HG02623 (cell line): Measurements from ENCODE around the gene PIP4K2A.
"Not testable (repeated sequence)": the region's sequence is repeated elsewhere in the genome, so short reads cannot be mapped to it uniquely, and the experiment has no call there.

ENCODE experiments used
- ATAC-seq: cut with Tn5 transposase; IDR thresholded peaks from one replicate; pipeline ENCODE4 v1.9.1; 2021; ENCODE audit warnings: moderate library complexity; ENCODE audit not compliant: unreplicated experiment

Gene PIP4K2A

DNA sequence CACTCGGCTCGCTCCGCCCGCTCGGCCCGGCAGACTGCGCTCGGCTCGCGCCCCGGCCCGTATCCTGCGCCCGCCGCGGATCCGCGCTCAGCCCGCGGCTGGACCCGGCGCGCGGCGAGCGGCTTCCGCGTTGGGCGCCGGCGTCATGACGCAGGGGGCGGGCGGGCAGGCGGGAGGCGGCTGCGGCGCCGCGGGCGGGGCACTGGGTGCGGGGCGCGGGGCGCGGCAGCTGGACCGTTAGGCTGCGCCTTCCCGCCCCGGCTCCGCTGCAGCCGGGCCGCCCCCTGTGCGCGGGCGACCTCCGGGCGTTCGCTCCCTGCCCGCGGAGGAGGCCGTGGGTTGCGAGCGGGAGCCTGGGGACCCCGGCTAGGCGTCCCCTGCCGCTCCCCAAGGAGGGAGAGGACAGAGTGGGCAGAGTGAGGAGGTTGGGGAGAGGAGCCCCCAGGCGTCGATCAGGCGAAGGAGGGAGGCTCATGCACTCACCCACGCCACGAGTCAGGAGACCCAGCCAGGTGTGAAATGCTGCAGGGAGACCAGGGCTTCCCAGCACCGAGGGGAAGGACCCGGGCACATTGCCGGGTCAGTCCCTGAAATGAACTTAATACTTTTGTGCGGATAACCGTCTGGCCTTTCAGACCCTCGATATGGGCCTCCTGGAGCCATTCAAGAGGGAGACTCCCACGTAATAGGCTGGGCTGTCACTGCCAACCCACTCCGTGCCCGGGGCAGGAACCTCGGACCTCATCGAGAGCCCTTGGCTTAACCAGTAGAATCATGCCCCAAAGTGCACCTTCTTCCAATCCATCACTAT lies at the start of gene PIP4K2A:
Gene PIP4K2A (minus strand): TSS at position 100 of the 811 bp plus-strand sequence. CDS start 252 bp downstream, outside the sequence.
- ATAC-seq = peak; percentile 68

DNA sequence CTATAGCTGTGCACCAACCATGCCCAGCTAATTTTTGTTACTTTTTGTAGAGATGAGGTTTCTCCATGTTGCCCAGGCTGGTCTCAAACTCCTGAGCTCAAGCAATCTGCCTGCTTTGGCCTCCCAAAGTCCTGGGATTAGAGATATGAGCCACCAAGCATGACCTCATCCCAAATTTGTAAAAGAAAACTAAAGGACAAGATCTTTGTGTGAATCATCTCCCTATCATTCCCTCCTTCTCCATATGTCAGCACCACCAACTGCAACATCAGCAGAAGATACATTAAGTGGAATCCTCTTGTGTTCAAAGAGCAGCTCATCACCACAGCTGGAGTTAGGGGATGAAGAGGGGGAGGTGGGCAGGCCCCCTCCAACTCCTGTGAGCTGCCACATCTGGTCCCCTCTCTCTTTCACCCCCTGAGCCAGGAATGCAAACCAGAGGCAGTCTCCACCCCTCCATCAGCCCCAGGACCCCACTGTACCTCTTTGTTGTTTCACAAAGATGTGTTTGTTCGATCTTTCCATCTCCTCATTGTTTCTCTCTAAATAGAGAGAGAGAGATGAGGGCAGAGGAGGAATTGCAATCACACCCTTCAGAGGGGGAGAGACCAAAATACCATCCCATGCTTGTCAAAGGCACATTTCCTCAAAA lies 47.3 kb upstream of the PIP4K2A start:
- ATAC-seq = no peak

DNA sequence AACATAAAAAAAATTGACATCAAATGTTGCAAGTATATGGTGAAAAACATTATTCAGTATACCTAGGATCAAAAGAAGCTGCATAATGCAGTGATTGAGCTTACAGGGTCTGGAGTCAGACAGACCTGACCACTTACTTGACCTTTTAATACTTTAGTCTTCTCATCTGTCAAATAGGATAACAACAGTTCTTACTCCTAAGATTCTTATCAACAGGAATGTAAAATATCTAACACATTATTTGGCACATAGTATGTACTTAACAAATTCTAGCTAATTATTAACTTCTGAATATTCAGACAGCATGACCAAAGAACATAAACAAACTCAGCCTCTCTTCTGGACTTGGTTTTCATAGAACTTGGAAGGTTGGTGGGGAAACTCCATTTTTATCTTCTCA lies 45.6 kb upstream of the PIP4K2A start:
- ATAC-seq = no peak

DNA sequence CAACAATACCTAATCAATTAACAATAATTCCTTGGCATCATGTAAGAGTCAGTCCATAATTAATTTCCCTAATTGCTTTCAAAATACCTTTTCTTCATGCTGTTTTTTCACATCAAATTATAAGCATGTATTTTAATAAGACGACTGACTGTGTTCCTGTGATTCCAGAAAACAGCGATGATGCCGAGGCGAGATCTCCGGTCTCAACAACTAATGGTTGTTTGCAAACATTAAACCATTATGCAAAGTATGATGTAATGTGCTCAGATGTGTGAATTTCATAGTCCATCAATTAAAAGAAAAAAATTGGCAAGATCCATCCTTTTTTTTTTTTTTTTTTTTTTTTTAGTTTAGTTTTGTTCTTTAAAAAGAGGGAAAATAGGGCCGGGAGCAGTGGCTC lies 44.5 kb upstream of the PIP4K2A start:
- ATAC-seq = no peak

DNA sequence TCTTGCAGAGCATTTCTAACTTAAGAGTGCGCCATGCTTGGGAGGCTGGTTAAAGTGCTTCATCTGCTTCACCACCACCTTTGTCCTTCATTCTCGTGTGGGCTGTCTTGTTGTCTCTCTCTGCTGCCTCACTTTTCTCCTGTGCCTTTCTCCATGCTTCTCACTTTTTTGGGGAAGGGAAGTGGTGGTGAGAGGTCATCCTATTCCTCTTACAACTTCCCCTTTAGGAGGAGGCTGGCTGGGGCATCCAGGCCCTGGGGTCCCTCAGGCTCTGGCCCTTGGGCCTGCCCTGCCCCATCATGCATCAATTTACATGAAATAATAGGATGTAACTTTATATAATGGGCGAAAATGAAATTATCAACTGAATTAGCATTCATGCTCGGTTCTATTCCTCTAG lies 39.9 kb upstream of the PIP4K2A start:
- ATAC-seq = no peak

DNA sequence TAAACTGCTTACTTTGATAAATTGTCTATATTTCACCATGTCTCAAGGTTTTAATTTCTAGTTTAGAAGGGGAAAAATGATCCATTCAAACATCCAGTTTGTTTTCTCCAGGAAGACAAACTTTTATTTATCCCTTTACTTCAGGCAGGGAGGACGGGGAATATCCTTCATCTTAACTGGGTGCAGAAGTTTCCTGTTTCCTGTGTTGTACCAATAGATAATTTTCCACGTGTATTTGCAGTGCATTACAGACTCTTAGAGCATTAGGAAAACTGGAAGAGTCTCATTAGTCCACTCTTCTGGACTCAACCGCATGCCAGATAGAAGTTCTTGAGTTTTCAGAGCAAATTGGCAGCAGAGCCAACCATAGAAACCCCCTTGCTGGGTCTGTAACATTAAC lies 39.4 kb upstream of the PIP4K2A start:
- no peak for ATAC-seq

DNA sequence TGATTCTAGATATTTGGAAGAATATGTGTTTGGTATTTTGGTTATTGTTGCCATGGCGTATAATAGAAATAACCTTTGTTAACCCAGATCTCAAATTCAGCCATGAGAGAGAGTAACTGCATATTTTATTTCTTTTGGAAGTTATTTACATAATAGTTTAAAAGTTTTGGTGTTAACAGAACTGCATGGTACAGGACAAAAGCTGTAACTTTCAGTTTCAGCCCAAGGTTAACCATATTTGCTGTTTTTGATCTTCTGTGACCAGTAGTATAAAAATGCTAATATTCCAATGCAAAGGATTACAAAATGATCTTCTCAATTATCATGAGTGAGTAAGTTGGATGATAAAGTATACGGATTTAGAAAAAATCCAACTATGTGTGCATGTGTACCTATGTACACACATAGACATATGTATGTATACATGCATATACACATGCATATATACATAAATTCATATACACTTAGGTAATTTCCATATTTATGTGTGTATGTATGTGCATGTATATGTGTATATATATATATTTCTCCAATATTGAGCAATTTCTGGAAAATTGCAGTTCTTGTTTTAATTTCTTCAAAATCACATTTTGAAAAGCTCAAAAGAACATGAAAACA lies 38.0 kb upstream of the PIP4K2A start:
- ATAC-seq = no peak

DNA sequence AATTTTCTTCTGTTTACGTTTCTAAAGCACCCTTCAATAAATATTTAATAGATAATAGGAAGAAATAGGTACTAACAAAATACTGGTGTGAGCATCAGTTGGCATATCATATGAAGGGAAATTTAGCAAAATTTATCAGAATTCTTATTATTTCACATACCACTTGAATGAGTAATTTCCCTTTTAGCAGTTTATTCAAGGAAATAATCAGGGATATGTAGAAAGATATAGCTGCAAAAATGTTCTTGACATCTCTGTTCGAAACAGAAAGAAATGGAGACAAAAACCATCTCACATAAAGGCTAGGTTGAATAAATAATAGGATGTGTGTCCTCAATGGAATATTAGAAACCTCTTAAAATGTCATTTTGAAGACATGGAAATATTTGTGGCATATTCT lies 35.8 kb upstream of the PIP4K2A start:
- no peak for ATAC-seq

DNA sequence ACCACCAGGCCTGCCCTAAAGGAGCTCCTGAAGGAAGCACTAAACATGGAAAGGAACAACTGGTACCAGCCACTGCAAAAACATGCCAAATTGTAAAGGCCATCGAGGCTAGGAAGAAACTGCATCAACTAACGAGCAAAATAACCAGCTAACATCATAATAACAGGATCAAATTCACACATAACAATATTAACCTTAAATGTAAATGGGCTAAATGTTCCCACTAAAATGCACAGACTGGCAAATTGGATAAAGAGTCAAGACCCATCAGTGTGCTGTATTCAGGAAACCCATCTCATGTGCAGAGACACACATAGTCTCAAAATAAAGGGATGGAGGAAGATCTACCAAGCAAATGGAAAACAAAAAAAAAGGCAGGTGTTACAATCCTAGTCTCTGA lies 30.5 kb upstream of the PIP4K2A start:
- ATAC-seq = not testable (repeated sequence)

DNA sequence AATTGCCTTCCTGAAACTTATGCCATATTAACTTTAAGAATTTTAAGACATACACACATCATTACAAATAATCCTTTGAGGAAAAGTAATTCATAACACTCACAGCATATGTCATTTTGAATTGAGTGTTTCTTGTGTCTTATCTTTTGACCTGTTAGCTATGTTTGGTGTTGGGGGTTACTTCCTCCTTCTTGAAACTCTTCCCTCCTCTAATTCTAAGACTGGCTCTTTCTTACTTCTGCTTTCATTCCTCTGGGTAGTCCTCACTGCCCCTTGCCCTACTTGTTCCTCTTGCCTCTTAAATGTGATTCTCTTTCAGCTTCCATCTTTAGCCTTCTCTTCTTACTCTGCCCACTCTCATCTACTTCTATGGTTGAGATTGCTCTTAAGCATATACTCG lies 28.3 kb upstream of the PIP4K2A start:
- peak; percentile 96 for ATAC-seq

DNA sequence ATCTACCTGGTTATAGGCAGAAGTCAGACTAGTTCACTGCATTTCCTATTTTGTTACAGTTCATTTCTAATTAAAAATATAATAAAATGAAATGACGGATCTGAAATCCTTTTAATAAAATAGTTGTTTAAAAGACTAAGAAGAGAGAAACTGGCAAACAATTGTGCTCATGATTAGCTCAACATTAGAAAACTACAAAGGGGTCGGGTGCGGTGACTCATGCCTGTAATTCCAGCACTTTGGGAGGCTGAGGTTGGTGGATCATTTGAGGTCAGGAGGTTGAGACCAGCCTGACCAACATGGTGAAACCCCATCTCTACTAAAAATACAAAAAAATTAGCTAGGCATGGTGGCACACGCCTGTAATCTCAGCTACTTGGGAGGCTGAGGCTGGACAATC lies 27.3 kb upstream of the PIP4K2A start:
- ATAC-seq = not testable (repeated sequence)

DNA sequence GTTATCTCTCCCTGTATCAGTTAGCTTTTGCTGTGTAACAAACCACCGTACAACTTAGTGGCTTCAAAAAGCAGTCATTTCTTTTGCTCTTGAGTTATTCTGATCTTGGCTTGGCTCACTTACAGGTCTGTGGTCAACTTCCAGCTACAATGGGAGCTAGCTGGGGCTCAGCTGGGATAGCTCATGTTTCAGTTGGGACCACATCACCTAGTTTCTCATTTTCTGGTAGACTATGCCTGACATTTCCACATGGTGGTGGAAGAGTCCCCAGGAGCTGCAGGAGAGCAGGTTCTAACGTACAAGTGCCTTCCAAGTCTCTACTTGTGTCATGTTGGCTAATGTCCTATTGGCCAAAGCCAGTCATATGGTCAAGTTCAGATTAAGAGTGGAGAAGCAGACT lies 25.8 kb upstream of the PIP4K2A start:
- ATAC-seq = no peak

DNA sequence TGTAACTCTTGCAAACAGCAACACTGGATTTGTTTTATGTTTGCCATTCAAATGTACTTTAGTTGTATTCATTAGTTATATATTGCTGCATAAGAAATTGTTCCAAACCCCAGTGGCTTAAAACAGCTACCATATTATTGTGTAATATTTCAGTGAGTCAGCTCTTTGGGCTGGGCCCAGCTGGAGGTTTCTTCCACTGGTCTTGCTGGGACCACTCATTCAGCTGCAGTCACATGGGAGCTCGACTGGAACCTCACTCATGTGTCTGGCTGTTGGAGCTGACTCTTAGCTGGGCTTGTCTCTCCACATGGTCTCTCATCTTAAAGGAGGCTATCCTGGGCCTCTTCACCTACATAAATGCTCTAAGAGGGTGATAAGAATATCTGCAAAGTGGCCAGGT lies 23.2 kb upstream of the PIP4K2A start:
- no peak for ATAC-seq

DNA sequence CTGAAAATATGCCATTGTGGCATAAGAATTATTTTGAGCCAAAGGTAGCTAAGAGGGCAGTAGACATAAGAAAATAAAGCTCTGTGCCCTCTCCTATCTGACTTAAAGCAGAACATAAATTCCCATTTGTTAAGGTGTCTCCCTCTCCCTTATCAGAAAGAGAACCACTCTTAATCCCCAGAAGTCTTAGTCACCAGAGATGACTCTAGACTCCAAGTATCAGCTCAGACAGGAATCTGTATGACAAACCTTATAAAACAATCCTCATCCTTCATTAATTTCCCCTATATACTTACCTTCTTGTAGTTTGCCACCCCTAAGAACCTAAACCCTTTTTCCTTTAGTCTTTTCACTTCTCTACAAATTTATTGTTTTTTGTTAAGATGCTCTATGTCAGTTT lies 21.8 kb upstream of the PIP4K2A start:
- ATAC-seq = no peak

DNA sequence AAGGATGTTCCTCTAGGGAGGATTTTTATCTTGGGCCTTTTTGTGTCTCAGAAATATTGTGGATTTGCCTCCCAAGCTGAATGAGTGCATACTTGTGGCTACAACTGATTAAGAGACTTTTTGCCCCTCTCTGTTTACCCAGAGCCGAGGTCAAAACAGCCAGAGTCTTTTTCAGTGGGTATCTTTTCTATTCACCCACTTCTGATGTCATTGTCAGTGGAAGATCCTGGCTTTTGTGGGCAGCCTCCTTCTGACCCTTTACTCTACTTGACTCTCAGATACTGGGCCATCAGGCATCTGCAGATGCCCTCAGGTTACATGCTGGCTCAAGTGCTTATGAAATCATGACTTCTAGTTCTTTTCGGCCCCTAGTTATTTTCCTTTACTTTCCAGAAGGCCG lies 19.6 kb upstream of the PIP4K2A start:
- ATAC-seq = no peak

DNA sequence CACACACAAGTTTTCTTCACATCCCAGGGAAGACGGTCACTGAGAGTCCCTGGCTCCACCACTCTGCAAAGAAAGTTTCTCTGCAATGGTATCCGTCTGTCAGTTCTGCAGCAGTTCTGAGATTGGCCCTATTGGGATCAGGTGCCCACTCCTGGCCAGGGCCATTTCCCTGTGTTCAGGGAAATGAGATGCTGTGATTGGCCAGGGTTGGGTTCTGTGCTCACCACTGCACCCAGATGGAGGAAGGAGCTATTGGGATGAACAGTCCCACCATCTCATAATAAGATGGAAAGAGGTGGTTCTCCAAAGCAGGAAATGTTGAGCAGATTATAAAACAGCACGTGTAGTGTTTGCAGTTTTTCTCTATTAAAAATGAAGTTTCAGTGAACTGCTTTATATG lies 13.3 kb upstream of the PIP4K2A start:
- no peak for ATAC-seq

DNA sequence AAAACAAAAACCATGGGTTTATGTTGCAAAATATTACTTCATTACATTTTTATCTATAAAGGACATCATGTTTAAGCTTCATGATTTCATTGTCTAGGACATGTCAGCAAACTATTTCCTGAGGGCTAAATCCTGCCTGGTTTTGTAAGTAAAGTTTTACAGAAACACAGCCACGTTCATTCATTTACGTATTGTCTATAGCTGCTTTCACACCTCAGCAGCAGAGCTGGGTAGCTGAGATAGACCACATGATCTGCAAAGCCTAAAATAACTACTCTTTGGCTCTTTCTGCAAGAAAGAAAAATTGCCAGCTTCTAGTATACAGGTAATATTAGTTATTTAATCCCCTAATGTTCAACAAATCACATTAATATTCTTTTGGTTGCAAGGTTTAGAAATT lies 12.7 kb upstream of the PIP4K2A start:
- no peak for ATAC-seq

DNA sequence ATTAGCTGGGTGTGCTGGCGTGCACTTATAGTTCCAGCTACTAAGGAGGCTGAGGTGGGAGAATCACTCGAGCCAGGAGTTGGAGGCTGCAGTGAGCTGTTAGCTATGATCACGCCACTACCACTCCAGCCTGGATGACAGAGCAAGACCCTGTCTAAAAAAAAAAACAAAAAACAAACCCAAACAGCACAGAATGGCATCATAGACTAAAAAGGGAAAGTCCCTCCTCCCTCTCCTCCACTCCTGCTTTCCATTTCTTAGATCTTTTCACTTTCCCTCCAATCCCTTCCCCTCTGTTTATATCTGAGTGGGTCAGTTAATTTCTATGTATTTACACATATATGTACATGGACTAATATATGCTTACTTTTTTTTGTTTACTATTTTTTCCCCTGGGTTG lies 10.4 kb upstream of the PIP4K2A start:
- ATAC-seq = no peak

DNA sequence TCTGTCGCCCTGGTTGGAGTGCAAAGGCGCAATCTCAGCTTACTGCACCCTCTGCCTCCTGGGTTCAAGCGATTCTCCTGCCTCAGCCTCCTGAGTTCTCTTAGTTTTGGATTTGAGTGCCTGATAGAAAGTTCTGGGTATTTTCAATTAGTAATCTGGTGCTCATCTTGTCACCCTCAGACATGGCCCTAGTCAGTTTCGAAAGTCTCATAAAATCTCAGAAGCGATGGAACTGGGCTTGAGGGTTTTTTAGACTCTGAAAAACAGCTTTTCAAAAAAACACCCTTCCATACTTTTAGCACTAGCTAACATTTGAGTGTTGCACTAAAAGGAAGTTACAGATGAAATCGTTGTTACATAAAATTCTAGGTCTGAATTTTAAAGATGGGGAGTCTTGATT lies 9.4 kb upstream of the PIP4K2A start:
- peak; percentile 35 for ATAC-seq

DNA sequence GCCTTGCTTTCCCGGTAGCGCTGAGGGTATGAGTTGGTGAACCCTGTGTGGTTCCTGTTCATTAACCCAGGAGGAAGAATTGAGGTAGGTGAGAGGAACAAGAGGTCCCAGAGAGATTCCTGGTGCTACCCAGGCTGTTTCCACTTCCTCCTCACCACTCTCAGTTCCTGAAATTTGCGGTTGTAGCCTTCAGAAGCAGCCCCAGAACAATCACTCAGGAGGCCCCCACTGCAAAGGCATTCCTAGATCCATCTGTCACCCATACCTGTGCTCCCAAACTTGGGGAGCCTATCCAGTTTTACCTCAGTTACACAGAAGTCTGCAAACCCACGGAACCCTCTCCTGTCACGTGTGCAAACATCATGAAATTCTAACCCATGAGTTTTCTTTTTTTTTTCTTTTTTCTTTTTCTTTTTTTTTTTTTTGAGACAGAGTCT lies 9.0 kb upstream of the PIP4K2A start:
- peak; percentile 78 for ATAC-seq

DNA sequence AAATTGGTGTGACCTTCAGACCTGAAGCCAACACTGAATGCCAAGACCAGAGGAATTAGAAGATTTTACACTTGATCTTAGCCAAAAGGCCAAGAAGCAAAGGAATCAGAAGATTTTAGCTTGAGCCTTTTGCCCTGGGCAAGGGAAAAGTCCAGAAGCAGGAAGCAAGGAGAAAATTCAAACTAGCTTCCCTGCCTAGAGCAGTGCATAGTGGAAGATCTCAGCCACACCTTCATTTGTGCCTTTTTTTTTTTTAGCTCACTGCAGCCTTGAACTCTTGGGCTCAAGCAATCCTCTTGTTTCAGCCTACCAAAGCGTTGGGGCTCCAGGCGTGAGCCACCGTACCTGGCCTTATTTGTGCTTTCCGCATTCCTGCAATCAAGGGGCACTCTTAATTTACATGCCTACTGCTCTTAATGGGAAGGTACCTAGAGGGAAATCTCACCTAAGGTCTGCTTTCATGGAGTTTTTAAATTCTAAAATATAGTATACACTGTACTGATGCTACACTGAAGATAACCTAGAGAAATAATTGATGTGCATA lies 8.3 kb upstream of the PIP4K2A start:
- no peak for ATAC-seq

DNA sequence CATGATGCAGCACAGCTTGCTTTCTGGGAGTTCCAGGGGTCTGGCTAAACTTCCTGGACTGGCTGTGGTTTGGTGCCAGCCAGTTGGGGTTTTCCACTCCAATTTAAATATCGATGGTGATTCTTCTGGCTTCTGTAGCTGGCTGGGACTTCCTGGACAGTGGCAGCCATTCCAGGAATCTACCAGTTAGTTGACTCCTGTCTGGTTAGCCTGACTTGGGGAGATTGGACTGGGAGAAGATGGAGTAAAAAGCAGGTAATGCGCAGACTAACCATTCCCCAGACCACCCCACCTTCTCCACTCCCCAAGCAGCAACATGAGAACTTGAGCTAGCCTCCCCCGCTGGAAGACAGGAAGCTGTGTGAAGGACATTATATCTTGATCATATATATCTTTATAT lies 6.3 kb upstream of the PIP4K2A start:
- ATAC-seq = no peak
